SKM-1 treated with dmso at 0.1 percent for 144 hours (cell line): ENCODE results near the gene NSFL1C.
A peak's percentile ranks its signal among the peaks of the same experiment; 100 is the strongest.

ENCODE experiments used
- DNase-seq: peaks from one replicate; lab custom pipeline; 2025; ENCODE audit not compliant: unreplicated experiment; lab: John Stamatoyannopoulos, UW

The NSFL1C gene

DNA sequence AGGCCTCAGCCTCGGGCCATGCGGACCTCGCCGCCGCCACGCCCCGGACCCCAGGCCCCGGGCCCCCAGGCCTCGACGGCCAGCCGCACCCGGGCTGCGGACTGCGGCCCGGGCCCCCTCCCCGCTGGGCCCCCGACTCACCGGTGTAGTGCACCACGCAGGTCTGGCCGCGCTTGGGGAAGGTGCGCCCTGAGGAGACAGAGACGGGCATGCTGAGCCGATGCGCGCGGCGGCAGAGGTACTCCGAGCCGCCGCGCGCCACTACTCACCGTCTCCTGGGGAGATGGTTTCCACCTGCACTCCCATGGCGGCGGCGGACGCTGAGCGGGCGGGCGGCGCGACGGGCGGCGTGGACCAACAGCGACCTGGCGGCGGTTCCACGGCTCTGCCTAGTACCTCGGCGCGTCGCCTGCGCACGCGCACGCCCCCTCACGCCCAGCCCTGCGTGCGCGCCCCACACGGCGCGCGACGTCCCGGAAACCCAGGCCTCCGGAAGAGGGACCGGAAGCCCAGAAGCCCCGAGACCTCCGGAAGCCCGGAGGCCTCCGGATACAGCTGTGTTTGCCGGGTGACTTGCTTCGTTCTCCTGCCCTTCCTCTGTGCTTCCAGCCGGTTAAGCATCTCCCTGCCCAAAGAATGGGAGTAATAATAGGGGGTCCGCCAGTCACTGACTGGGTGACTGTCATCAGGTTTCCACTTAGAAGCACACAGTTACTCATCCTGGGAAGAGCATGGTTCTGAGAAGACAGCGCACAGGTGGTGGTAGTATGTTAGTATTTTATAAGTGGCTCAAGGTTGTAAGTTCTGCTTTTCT, 73.7 kb downstream of the NSFL1C start, which contains the start of gene FKBP1A:
TSS of gene FKBP1A (minus strand) at position 362 of the 814 bp plus-strand sequence. CDS start at position 306, 56 bp downstream.
- peak; percentile 65 for DNase-seq

DNA sequence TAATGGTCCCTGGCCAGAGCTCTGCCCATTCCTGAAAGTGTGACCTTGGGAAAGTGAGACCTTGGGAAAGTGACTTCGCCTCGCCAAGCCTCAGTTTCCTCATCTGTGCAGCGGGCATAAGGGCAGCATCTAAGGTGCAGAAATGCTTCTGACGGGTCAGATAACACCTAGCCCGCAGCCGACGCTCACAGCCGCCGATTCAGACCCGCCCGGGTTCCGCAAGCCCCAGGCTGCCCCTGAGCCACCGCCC, 74.3 kb downstream of the NSFL1C start:
- DNase-seq, result no peak
